Astrocyte (in vitro differentiated cells and primary cell): ENCODE results near the gene MACO1.

Source experiments
- CTCF ChIP-seq: IDR thresholded peaks from 2 replicates; pipeline ENCODE4 v1.5.1; 2011; ENCODE audit warnings: low read depth, mild to moderate bottlenecking, inconsistent platforms, low read length, moderate library complexity; ENCODE audit not compliant: insufficient read depth
- EZH2 ChIP-seq: IDR thresholded peaks from 2 replicates; pipeline ENCODE4 v1.6.1; 2012; ENCODE audit warnings: mild to moderate bottlenecking, low read length, inconsistent platforms; ENCODE audit not compliant: insufficient read depth

GRCh38 chr1:25504706-25505595 is 74.3 kb downstream of the MACO1 start:
- TF ChIP-seq EZH2 = no peak
- no peak for TF ChIP-seq CTCF
